GM19467 (cell line): ENCODE results near the gene IL4.
"Not testable (repeated sequence)": the region's sequence is repeated elsewhere in the genome, so short reads cannot be mapped to it uniquely, and the experiment has no call there.

Source experiments
- ATAC-seq: cut with Tn5 transposase; IDR thresholded peaks from one replicate; pipeline ENCODE4 v1.9.1; 2021; ENCODE audit warnings: mild to moderate bottlenecking, moderate library complexity; ENCODE audit not compliant: unreplicated experiment

IL4 gene

DNA sequence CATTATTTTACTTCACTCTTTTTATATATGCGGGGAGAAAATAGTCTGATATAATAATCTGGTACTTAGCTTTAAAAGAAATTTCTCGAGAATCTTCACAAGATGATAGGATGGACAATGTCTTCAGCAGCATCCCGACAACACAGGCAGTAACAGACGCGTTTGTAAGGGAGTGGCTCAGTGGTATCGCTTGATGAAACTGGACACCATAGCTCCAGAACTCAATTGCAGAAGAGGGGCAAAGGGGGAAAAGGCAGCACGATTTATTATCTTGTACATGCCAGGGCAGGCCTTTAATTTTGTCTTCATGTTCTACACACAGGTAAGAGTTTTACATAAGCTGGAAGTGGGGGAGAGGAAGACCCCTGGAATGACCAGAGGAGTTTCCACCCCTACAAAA lies 15.7 kb downstream of the IL4 start:
- ATAC-seq, result no peak

DNA sequence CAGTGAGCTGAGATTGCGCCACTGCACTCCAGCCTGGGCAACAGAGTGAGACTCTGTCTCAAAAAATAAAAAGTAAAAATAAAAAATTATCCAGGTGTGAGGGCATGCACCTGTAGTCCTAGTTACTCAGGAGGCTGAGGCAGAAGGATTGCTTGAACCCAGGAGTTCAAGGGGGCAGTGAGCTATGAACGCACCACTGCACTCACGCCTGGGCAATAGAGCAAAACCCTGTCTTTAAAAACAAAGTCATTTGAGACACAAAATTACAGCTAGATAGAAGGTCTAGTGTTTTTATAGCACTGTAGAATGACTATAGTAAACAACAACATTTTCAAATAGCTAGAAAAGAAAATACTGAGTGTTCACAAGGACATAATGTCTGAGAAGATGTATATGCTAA lies 16.4 kb downstream of the IL4 start:
- ATAC-seq, result no peak

DNA sequence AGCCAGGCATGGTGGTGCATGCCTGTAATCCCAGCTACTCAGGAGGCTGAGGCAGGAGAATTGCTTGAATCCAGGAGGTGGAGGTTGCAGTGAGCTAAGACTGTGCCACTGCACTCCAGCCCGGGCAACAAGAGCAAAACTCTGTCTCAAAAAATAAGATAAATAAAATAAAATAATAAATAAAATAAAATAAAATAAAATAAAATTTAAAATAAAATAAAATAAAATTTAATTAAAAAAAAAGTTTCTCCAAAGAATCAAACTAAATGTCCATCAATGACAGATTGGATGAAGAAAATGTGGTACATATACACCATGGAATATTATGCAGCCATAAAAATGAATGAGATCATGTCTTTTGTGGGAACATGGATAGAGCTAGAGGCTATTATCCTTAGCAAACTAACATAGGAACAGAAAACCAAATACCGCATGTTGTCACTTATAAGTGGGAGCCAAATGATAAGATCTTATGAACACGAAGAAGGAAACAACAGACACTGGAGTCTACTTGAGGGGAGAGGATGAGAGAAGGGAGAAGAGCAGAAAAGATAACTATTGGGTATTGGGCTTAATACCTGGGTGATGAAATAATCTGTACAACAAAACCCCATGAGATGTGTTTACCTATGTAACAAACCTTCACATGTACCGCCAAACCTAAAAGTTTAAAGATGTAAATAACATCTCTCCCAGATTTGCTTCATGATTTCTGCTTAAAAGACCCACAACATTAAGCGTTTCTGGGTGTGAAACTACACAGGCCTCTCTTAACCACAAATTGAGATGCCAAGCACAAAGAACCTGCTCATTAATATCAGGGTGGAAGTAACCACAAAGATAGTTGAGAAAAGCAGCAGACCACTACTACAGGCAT lies 18.2 kb downstream of the IL4 start:
- not testable (repeated sequence) for ATAC-seq

DNA sequence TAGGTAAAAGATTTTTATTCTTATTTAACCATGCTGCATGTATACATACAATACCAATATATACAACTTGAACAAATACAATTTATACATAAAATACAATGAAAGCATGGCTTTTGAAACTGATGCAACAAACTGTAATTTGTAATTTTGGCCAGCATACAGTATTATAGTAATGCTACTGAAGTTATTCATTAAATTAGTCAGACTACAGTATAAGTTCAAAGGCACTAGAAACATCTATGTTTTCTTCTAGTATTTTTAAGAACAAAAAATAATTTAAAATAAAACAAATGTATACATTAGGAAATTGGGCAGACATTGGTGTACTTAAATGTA lies 18.8 kb downstream of the IL4 start:
- no peak for ATAC-seq

DNA sequence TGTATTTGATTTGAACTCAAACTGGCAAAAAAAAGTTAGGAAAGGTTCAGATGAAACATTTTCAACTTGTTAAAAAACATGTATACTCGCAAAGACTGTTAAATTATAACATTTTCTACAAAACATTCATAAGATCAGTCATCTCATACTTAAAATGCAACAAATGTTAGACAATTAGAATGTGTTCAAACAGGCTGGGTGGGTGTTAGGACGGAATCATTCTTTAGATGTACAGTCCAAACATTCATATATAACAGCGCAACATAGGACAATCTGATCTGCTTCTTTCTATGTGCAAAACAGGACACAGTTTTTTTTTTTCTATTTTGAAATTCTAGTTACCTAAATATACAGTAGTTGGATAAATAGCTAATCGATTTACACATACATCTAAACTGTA lies 22.2 kb downstream of the IL4 start:
- ATAC-seq, result no peak

DNA sequence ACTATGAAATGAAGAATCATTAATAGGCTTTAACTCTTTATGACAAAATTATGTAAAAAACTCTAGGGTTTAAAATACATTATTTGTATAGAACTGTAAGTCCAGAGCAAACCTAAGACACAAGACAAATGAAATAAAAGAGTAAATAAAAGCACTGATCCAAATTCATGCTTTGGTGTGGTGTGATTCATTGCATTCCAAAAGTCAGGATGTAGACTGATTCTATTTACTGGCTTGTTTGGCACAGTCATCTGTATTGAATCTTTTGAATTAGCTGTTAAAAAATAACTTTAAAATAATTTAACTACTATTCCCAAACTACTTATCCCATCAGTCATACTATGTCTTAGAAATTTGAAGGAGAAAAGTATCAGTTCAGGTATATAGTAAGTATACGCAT lies 31.1 kb downstream of the IL4 start:
- ATAC-seq, result no peak

DNA sequence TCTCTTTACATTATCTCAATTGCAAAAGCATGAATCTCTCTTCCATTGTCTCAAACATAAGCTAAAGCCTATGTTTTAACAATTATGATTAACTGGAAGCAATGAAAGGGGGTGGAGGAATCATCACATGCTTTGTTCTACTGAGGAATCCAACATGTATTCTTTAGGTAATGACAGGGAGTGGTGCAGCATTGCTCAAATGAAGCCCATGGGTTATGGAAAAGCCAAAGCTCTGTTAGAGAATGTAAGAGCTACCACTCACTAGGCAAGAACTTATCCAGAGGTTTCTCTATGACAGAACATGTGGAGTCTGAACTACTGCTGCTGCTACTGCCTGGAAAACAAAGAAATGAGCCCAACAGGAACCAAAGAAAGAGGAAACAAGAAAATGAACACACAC lies 34.9 kb downstream of the IL4 start:
- ATAC-seq, result no peak

DNA sequence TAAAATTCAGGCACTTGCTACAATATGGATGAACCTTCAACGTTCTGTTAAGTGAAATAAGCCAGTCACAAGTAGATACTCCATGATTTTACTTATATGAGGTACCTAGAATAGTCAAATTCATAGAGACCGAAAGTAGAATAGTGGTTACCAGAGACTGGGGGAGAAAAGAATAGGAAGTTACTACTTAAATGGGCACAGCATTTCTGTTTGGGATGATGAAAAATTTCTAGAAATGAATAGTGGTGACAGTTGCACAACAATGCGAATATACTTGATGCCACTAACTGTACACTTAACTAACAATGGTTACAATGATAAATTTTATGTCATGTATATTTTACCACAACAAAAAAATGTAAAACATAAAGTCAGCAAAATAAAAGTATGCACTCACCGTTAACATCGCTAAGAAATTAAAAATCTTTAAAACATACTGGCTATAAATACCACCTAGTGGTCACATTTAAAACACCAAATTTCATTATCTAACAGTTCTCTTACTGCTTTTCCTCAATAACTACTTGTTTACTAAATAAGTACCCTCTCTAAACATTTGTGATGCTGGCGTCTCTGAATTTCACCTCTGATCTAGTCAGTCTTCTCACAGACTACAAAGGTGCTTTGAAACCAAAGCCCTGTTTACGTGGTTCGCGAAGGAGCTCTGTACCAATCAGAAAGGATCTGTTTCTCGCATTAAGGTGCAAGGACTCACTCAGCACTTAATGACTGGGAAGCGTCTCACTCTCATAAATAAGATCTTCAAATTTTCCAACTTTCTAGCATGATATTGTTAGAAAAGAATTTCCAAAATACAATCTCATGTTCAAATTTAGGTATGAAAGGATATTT lies 40.9 kb downstream of the IL4 start:
- no peak for ATAC-seq

DNA sequence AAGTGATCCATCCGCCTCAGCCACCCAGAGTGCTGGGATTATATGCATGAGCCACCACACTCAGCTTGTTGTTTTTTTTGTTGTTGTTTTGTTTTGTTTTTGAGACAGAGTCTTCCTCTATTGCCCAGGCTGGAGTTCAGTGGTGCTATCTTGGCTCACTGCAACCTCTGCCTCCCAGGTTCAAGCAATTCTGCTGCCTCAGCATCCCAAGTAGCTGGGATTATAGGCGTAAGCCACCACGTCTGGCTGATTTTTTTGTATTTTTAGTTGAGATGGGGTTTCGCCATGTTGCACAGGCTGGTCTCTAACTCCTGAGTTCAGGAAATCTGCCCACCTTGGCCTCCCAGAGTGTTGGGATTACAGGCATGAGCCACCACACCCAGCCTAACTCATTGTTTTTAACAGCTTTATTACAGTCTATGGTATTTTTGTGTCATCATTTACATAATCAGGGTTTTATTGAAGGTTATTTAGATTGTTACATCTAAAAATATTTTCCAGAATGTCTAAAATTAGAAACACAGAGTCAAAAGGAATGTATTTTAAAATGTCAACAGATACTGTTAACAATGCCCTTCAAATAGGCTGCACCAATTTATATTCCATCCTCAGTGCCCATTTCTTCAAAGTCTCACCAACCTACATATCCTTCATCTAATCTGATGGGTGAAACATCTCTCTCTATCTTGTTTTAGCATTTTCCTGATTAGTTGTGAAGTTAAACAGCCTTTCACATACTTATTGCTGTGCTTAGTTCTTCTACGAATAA lies 44.9 kb downstream of the IL4 start:
- ATAC-seq, result no peak

DNA sequence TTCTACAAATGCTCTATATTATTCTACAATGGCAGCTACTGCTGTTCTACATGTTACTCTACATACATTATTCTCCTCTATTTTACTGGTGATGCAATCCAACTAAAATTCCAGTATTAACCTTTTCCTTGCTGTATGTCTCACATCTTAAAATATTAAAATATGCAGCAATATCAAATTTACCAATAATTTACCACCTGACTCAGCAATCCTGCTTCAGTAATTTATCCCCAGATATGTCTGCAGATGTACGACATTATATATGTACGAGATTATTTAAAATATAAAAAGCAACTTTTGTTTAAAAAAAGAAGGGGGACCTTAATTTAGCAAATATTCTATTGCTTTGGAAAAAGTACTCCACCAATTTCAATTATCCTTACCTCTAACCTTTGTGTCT lies 52.0 kb downstream of the IL4 start:
- ATAC-seq, result no peak

DNA sequence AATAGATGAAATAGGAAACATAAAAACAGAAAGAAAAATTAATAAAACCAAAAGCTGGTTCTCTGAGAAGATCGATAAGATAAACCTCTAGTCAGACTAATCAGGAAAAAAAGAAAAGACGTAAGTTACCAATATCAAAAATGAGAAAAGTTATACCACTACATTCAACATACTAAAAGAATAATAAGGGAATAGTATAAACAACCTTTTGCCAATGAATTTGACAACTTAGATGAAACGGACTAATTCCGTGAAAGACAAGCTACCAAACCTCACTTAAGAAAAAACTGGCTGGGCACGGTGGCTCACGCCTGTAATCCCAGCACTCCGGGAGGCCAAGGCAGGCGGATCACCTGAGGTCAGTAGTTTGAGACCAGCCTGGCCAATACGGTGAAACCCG lies 56.1 kb downstream of the IL4 start:
- no peak for ATAC-seq
